Measurements from ENCODE around the gene SRP68.

The SRP68 gene

GRCh38 chr17:76085066-76085730 lies 12.9 kb upstream of the SRP68 start:
- Histone ChIP-seq H3K4me2 (ENCODE audit: low read length) (no peak overlapping the region), H2AFZ (ENCODE audit: low read length) (no peak overlapping the region), H3K79me2 (ENCODE audit: insufficient read depth, low read length) (no peaks in the 10 kb centered on the region), H3K27ac (ENCODE audit: low read depth, low read length, poor library complexity, severe bottlenecking) (no peak overlapping the region), H3K9me2 (ENCODE audit: low read depth, low read length) (no peaks in the 10 kb centered on the region), H3K36me3 (ENCODE audit: insufficient read depth, low read length) (peaks cover 54% of the 10 kb centered on the region), H3K4me3 (ENCODE audit: low read depth, low read length, poor library complexity, severe bottlenecking) (no peak overlapping the region), H4K20me1 (ENCODE audit: insufficient read depth, low read length) (no peaks in the 10 kb centered on the region), H3K9me3 (ENCODE audit: low read length) (no peaks in the 10 kb centered on the region), H3K27me3 (ENCODE audit: insufficient read depth, low read length) (no peaks in the 10 kb centered on the region), H3K4me1 (ENCODE audit: insufficient read depth, low read length, severe bottlenecking) (no peaks in the 10 kb centered on the region), H3K9ac (ENCODE audit: low read length) (no peak overlapping the region), H3F3A (ENCODE audit: insufficient read depth, low read length) (no peaks in the 10 kb centered on the region)
- TF ChIP-seq EZH2 (IDR thresholded peaks at IDR 0.05; ENCODE audit: borderline replicate concordance, low read length): no peak
- TF ChIP-seq CTCF (IDR thresholded peaks at IDR 0.05; ENCODE audit: low read length): no peak

GRCh38 chr17:76083536-76084182 lies 11.3 kb upstream of the SRP68 start:
- Histone ChIP-seq H3F3A (ENCODE audit: insufficient read depth, low read length) (no peaks in the 10 kb centered on the region), H3K4me3 (ENCODE audit: low read depth, low read length, poor library complexity, severe bottlenecking) (no peak overlapping the region), H3K4me2 (ENCODE audit: low read length) (no peak overlapping the region), H3K9ac (ENCODE audit: low read length) (no peak overlapping the region), H3K79me2 (ENCODE audit: insufficient read depth, low read length) (no peaks in the 10 kb centered on the region), H3K9me2 (ENCODE audit: low read depth, low read length) (no peaks in the 10 kb centered on the region), H4K20me1 (ENCODE audit: insufficient read depth, low read length) (no peaks in the 10 kb centered on the region), H3K27ac (ENCODE audit: low read depth, low read length, poor library complexity, severe bottlenecking) (no peak overlapping the region), H3K36me3 (ENCODE audit: insufficient read depth, low read length) (peaks cover 44% of the 10 kb centered on the region), H3K27me3 (ENCODE audit: insufficient read depth, low read length) (peaks cover 8% of the 10 kb centered on the region), H3K9me3 (ENCODE audit: low read length) (no peaks in the 10 kb centered on the region), H3K4me1 (ENCODE audit: insufficient read depth, low read length, severe bottlenecking) (no peaks in the 10 kb centered on the region), H2AFZ (ENCODE audit: low read length) (no peak overlapping the region)
- TF ChIP-seq EZH2 (IDR thresholded peaks at IDR 0.05; ENCODE audit: borderline replicate concordance, low read length) (no peak), CTCF (IDR thresholded peaks at IDR 0.05; ENCODE audit: low read length) (no peak)

- TF ChIP-seq CTCF (IDR thresholded peaks at IDR 0.05; ENCODE audit: low read length) (no peak), EZH2 (IDR thresholded peaks at IDR 0.05; ENCODE audit: borderline replicate concordance, low read length) (no peak)
- Histone ChIP-seq H3K9me2 (ENCODE audit: low read depth, low read length) (no peaks in the 10 kb centered on the region), H3K4me1 (ENCODE audit: insufficient read depth, low read length, severe bottlenecking) (no peaks in the 10 kb centered on the region), H3K9me3 (ENCODE audit: low read length) (no peaks in the 10 kb centered on the region), H3K36me3 (ENCODE audit: insufficient read depth, low read length) (peaks cover 38% of the 10 kb centered on the region), H3K4me3 (ENCODE audit: low read depth, low read length, poor library complexity, severe bottlenecking) (no peak overlapping the region), H3F3A (ENCODE audit: insufficient read depth, low read length) (no peaks in the 10 kb centered on the region), H3K27me3 (ENCODE audit: insufficient read depth, low read length) (peaks cover 8% of the 10 kb centered on the region), H4K20me1 (ENCODE audit: insufficient read depth, low read length) (no peaks in the 10 kb centered on the region), H3K27ac (ENCODE audit: low read depth, low read length, poor library complexity, severe bottlenecking) (no peak overlapping the region), H3K9ac (ENCODE audit: low read length) (no peak overlapping the region), H3K79me2 (ENCODE audit: insufficient read depth, low read length) (no peaks in the 10 kb centered on the region), H3K4me2 (ENCODE audit: low read length) (no peak overlapping the region), H2AFZ (ENCODE audit: low read length) (no peak overlapping the region)
Measured at GRCh38 chr17:76082326-76083251, 10.3 kb upstream of the SRP68 start.
